ENCODE measurements around the gene MICAL3.
A peak's percentile ranks its signal among the peaks of the same experiment; 100 is the strongest.
"Not testable (repeated sequence)": the region's sequence is repeated elsewhere in the genome, so short reads cannot be mapped to it uniquely, and the experiment has no call there.

The MICAL3 gene

GRCh38 chr22:18059991-18060390 is 35.6 kb upstream of the MICAL3 start:
- no peak for DNase-seq

- DNase-seq, result no peak
These were observed 35.1 kb upstream of the MICAL3 start for GRCh38 chr22:18059473-18059872.

GRCh38 chr22:18059094-18059417 is 34.7 kb upstream of the MICAL3 start:
- DNase-seq, result no peak

GRCh38 chr22:18058371-18059093 is 34.2 kb upstream of the MICAL3 start:
- DNase-seq, result no peak

- DNase-seq, result no peak
These were observed 33.3 kb upstream of the MICAL3 start for GRCh38 chr22:18057568-18058209.

- no peak for DNase-seq
These were observed 32.6 kb upstream of the MICAL3 start for GRCh38 chr22:18056807-18057474.

GRCh38 chr22:18056161-18056666 is 31.9 kb upstream of the MICAL3 start:
- DNase-seq, result peak; percentile 64

- no peak for DNase-seq
These were observed 31.3 kb upstream of the MICAL3 start for GRCh38 chr22:18055619-18056160.

- not testable (repeated sequence) for DNase-seq
These were observed 29.0 kb upstream of the MICAL3 start for GRCh38 chr22:18053216-18053946.

- DNase-seq, result not testable (repeated sequence)
These were observed 26.8 kb upstream of the MICAL3 start for GRCh38 chr22:18051113-18051512.

- no peak for DNase-seq
These were observed 25.7 kb upstream of the MICAL3 start for GRCh38 chr22:18050065-18050464.

GRCh38 chr22:18048441-18048898 is 24.1 kb upstream of the MICAL3 start:
- DNase-seq, result no peak

- no peak for DNase-seq
These were observed 23.7 kb upstream of the MICAL3 start for GRCh38 chr22:18048041-18048440.

- DNase-seq, result no peak
These were observed 21.4 kb upstream of the MICAL3 start for GRCh38 chr22:18045794-18046193.

GRCh38 chr22:18044548-18045271 is 20.3 kb upstream of the MICAL3 start:
- DNase-seq, result peak; percentile 93

- no peak for DNase-seq
These were observed 18.3 kb upstream of the MICAL3 start for GRCh38 chr22:18042685-18043084.

- not testable (repeated sequence) for DNase-seq
These were observed 16.5 kb upstream of the MICAL3 start for GRCh38 chr22:18040898-18041297.

- DNase-seq, result peak; percentile 15
These were observed 11.4 kb upstream of the MICAL3 start for GRCh38 chr22:18035751-18036150.

- no peak for DNase-seq
These were observed 9.7 kb upstream of the MICAL3 start for GRCh38 chr22:18034076-18034475.

- no peak for DNase-seq
These were observed 9.0 kb upstream of the MICAL3 start for GRCh38 chr22:18033204-18033998.

GRCh38 chr22:18032455-18033101 is 8.2 kb upstream of the MICAL3 start:
- DNase-seq, result no peak
